ENCODE measurements around the gene SPTBN1. TPM values are rescaled to one million over a fixed set of nuclear protein-coding genes. Genes with fewer than 3 reads are reported as not detected.

Gene SPTBN1
- total and polyA plus RNA-seq, 2 of the 13 experiments (the other 11 are each of a cell fraction or from before 2014, with no cell fraction given) = 123 to 299 TPM

DNA sequence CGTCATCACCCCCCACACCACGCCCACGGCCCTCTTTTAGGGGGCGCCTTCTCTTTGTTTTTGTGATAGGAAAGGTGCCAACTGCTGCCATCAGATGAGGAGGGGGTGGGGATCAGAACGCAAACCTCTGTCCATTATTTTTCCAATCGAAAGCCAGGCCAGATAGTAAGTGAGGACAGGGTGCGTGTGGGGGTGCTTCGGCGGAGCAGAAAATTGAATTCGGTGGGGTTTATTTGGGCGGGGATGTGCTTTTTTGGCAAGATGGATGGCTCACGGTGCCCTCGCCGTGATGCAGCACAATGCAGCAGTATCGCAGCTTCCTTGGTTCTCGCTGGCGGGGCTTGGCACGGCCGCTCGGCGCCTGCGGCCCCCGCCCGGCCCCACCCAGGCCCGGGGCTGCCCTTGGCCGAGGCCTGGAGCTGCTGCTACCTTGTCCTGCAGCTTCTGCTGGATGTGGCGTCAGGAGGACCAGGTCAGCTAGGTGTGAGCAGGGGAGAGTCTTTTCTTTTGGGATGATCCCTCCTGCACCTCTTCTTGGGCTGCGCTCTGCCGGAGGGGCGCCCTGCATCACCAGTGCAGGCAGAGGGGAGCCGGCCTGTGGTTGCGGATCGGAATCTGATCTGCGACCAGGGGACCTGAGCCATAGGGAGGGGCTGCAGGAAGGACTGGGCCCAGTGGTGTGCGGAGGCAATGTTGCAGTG, 1.3 kb downstream of the SPTBN1 start (continued):
- TF ChIP-seq, protein P1, sequence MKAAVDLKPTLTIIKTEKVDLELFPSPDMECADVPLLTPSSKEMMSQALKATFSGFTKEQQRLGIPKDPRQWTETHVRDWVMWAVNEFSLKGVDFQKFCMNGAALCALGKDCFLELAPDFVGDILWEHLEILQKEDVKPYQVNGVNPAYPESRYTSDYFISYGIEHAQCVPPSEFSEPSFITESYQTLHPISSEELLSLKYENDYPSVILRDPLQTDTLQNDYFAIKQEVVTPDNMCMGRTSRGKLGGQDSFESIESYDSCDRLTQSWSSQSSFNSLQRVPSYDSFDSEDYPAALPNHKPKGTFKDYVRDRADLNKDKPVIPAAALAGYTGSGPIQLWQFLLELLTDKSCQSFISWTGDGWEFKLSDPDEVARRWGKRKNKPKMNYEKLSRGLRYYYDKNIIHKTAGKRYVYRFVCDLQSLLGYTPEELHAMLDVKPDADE (CRISPR knock-in tag; IDR thresholded peaks at IDR 0.05) = no peak
- TF ChIP-seq, protein P2, sequence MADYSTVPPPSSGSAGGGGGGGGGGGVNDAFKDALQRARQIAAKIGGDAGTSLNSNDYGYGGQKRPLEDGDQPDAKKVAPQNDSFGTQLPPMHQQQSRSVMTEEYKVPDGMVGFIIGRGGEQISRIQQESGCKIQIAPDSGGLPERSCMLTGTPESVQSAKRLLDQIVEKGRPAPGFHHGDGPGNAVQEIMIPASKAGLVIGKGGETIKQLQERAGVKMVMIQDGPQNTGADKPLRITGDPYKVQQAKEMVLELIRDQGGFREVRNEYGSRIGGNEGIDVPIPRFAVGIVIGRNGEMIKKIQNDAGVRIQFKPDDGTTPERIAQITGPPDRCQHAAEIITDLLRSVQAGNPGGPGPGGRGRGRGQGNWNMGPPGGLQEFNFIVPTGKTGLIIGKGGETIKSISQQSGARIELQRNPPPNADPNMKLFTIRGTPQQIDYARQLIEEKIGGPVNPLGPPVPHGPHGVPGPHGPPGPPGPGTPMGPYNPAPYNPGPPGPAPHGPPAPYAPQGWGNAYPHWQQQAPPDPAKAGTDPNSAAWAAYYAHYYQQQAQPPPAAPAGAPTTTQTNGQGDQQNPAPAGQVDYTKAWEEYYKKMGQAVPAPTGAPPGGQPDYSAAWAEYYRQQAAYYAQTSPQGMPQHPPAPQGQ (CRISPR knock-in tag; IDR thresholded peaks at IDR 0.05; ENCODE audit: borderline replicate concordance) = no peak
- TF ChIP-seq CAMTA2 (CRISPR knock-in tag; IDR thresholded peaks at IDR 0.05; ENCODE audit: borderline replicate concordance) = peak; percentile 72; the same call in 1 of the 2 replicates
- TF ChIP-seq SP4 (CRISPR knock-in tag; IDR thresholded peaks at IDR 0.05) = no peak
- TF ChIP-seq DNMT1 (CRISPR knock-in tag; IDR thresholded peaks at IDR 0.05) = no peak
- TF ChIP-seq, protein P3, sequence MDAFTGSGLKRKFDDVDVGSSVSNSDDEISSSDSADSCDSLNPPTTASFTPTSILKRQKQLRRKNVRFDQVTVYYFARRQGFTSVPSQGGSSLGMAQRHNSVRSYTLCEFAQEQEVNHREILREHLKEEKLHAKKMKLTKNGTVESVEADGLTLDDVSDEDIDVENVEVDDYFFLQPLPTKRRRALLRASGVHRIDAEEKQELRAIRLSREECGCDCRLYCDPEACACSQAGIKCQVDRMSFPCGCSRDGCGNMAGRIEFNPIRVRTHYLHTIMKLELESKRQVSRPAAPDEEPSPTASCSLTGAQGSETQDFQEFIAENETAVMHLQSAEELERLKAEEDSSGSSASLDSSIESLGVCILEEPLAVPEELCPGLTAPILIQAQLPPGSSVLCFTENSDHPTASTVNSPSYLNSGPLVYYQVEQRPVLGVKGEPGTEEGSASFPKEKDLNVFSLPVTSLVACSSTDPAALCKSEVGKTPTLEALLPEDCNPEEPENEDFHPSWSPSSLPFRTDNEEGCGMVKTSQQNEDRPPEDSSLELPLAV (CRISPR knock-in tag; conservative IDR thresholded peaks at IDR 0.05; ENCODE audit: low read depth) = no peak
- TF ChIP-seq, protein P4, sequence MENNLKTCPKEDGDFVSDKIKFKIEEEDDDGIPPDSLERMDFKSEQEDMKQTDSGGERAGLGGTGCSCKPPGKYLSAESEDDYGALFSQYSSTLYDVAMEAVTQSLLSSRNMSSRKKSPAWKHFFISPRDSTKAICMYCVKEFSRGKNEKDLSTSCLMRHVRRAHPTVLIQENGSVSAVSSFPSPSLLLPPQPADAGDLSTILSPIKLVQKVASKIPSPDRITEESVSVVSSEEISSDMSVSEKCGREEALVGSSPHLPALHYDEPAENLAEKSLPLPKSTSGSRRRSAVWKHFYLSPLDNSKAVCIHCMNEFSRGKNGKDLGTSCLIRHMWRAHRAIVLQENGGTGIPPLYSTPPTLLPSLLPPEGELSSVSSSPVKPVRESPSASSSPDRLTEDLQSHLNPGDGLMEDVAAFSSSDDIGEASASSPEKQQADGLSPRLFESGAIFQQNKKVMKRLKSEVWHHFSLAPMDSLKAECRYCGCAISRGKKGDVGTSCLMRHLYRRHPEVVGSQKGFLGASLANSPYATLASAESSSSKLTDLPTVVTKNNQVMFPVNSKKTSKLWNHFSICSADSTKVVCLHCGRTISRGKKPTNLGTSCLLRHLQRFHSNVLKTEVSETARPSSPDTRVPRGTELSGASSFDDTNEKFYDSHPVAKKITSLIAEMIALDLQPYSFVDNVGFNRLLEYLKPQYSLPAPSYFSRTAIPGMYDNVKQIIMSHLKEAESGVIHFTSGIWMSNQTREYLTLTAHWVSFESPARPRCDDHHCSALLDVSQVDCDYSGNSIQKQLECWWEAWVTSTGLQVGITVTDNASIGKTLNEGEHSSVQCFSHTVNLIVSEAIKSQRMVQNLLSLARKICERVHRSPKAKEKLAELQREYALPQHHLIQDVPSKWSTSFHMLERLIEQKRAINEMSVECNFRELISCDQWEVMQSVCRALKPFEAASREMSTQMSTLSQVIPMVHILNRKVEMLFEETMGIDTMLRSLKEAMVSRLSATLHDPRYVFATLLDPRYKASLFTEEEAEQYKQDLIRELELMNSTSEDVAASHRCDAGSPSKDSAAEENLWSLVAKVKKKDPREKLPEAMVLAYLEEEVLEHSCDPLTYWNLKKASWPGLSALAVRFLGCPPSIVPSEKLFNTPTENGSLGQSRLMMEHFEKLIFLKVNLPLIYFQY (CRISPR knock-in tag; IDR thresholded peaks at IDR 0.05; ENCODE audit: borderline replicate concordance) = no peak
- TF ChIP-seq, protein P5, sequence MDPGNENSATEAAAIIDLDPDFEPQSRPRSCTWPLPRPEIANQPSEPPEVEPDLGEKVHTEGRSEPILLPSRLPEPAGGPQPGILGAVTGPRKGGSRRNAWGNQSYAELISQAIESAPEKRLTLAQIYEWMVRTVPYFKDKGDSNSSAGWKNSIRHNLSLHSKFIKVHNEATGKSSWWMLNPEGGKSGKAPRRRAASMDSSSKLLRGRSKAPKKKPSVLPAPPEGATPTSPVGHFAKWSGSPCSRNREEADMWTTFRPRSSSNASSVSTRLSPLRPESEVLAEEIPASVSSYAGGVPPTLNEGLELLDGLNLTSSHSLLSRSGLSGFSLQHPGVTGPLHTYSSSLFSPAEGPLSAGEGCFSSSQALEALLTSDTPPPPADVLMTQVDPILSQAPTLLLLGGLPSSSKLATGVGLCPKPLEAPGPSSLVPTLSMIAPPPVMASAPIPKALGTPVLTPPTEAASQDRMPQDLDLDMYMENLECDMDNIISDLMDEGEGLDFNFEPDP (CRISPR knock-in tag; conservative IDR thresholded peaks at IDR 0.05) = no peak
- TF ChIP-seq RBM22 (optimal IDR thresholded peaks at IDR 0.05; ENCODE audit: low read length) = no peak
- TF ChIP-seq FOXM1 (CRISPR knock-in tag; IDR thresholded peaks at IDR 0.05) = no peak
- TF ChIP-seq ZNF264 (CRISPR knock-in tag; IDR thresholded peaks at IDR 0.05) = no peak
- 0 out of 2 replicates have a peak, but pooled peaks have one; percentile 36 for TF ChIP-seq YEATS2 (CRISPR knock-in tag; IDR thresholded peaks at IDR 0.05; ENCODE audit: borderline replicate concordance)
- TF ChIP-seq, protein P6, sequence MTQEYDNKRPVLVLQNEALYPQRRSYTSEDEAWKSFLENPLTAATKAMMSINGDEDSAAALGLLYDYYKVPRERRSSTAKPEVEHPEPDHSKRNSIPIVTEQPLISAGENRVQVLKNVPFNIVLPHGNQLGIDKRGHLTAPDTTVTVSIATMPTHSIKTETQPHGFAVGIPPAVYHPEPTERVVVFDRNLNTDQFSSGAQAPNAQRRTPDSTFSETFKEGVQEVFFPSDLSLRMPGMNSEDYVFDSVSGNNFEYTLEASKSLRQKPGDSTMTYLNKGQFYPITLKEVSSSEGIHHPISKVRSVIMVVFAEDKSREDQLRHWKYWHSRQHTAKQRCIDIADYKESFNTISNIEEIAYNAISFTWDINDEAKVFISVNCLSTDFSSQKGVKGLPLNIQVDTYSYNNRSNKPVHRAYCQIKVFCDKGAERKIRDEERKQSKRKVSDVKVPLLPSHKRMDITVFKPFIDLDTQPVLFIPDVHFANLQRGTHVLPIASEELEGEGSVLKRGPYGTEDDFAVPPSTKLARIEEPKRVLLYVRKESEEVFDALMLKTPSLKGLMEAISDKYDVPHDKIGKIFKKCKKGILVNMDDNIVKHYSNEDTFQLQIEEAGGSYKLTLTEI (CRISPR knock-in tag; conservative IDR thresholded peaks at IDR 0.05) = no peak
- no peak for TF ChIP-seq ZEB1 (IDR thresholded peaks at IDR 0.05; ENCODE audit: insufficient replicate concordance, low read depth)
- no peak for TF ChIP-seq KDM4B (CRISPR knock-in tag; IDR thresholded peaks at IDR 0.05)
- no peak for TF ChIP-seq ZNF577 (CRISPR knock-in tag; IDR thresholded peaks at IDR 0.05; ENCODE audit: borderline replicate concordance, low read depth)
